ENCODE measurements around the gene PMP22.

DNA sequence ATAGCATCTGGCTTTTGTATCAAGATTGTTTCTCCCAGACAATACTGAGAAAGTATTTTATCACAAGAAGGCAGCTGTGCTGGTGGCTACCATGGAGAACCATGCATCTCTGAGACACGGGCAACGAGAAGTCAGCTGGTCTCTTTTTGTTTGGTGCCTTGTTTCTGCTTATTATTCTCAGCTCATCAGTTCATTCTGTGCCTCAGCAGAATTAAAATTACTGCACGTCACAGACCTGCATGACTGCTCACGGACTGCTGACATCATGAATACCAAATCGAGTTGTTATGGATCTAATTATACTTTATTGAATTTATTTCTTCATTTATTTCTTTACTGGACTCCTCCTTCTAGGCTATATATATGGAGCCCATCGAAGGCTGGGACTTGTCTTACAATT lies 19.0 kb upstream of the PMP22 start:
- TF ChIP-seq, protein P1, sequence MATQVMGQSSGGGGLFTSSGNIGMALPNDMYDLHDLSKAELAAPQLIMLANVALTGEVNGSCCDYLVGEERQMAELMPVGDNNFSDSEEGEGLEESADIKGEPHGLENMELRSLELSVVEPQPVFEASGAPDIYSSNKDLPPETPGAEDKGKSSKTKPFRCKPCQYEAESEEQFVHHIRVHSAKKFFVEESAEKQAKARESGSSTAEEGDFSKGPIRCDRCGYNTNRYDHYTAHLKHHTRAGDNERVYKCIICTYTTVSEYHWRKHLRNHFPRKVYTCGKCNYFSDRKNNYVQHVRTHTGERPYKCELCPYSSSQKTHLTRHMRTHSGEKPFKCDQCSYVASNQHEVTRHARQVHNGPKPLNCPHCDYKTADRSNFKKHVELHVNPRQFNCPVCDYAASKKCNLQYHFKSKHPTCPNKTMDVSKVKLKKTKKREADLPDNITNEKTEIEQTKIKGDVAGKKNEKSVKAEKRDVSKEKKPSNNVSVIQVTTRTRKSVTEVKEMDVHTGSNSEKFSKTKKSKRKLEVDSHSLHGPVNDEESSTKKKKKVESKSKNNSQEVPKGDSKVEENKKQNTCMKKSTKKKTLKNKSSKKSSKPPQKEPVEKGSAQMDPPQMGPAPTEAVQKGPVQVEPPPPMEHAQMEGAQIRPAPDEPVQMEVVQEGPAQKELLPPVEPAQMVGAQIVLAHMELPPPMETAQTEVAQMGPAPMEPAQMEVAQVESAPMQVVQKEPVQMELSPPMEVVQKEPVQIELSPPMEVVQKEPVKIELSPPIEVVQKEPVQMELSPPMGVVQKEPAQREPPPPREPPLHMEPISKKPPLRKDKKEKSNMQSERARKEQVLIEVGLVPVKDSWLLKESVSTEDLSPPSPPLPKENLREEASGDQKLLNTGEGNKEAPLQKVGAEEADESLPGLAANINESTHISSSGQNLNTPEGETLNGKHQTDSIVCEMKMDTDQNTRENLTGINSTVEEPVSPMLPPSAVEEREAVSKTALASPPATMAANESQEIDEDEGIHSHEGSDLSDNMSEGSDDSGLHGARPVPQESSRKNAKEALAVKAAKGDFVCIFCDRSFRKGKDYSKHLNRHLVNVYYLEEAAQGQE (IDR thresholded peaks at IDR 0.05; ENCODE audit: insufficient read depth in 1 of 2, low read depth in 2 of 2, low read length in 2 of 2) = no peak
- TF ChIP-seq POLR2AphosphoS5 (IDR thresholded peaks at IDR 0.05; ENCODE audit: low read depth, low read length) (no peak), SIN3A (IDR thresholded peaks at IDR 0.05; ENCODE audit: borderline replicate concordance, insufficient read depth, low read length) (no peak), FOXP2 (optimal IDR thresholded peaks at IDR 0.05; ENCODE audit: borderline replicate concordance, extremely low read depth, extremely low read length, insufficient read depth) (no peak), TAF1 (IDR thresholded peaks at IDR 0.05; ENCODE audit: borderline replicate concordance, insufficient read depth, low read length) (no peak)

Measured in PFSK-1 (cell line).